A673 (cell line): Measurements from ENCODE around the gene C9. TPM values are rescaled to one million over a fixed set of nuclear protein-coding genes. Genes with fewer than 3 reads are reported as not detected.

Source experiments
- BruUV-seq: library from RNA; stranded (reverse); fragments of 400-500 nt; replicated peaks from 2 replicates; lab custom pipeline; 2021; lab: Mats Ljungman, UMichigan
- CTCF ChIA-PET: fragments of 300-600 bp; sonication (Branson Sonifier 250); formaldehyde crosslinking; loops from one replicate; lab custom pipeline; 2022; ENCODE audit warnings: antibody characterized with exemption; lab: Charles Lee
- POLR2A ChIA-PET: fragments of 300-600 bp; sonication (Branson Sonifier 250); formaldehyde crosslinking; loops from one replicate; lab custom pipeline; 2022; ENCODE audit warnings: antibody characterized with exemption; ENCODE audit not compliant: low non-redundant PET; lab: Charles Lee
- DNase-seq: peaks from one replicate; pipeline ENCODE4 v3.0.0-alpha.2; 2015; ENCODE audit warnings: low spot score
- H3K27ac ChIP-seq: fragments of 200-600 bp; sonication (generic); 2 replicates; pipeline ENCODE4 v1.5.1; 2016; ENCODE audit warnings: mixed run types, low read depth, mild to moderate bottlenecking, mixed read lengths, antibody characterized with exemption, low read length; ENCODE audit not compliant: poor library complexity, severe bottlenecking
- H3K27me3 ChIP-seq: fragments of 200-600 bp; sonication (generic); replicated peaks from 2 replicates; pipeline ENCODE4 v1.6.1; 2017; ENCODE audit warnings: mixed run types, low read depth, mild to moderate bottlenecking, mixed read lengths, antibody characterized with exemption, low read length; ENCODE audit not compliant: insufficient read depth, poor library complexity
- H3K36me3 ChIP-seq: fragments of 200-600 bp; sonication (generic); 2 replicates; pipeline ENCODE4 v1.6.1; 2016; ENCODE audit warnings: mixed run types, mild to moderate bottlenecking, mixed read lengths, antibody characterized with exemption, low read length; ENCODE audit not compliant: insufficient read depth, poor library complexity, severe bottlenecking
- H3K4me1 ChIP-seq: fragments of 200-600 bp; sonication (generic); 2 replicates; pipeline ENCODE4 v1.6.1; 2017; ENCODE audit warnings: mixed run types, mild to moderate bottlenecking, mixed read lengths, antibody characterized with exemption, low read length; ENCODE audit not compliant: insufficient read depth, poor library complexity, severe bottlenecking
- H3K4me3 ChIP-seq: fragments of 200-600 bp; sonication (generic); 2 replicates; pipeline ENCODE4 v1.5.1; 2016; ENCODE audit warnings: low read depth, mixed run types, mild to moderate bottlenecking, mixed read lengths, low read length; ENCODE audit not compliant: poor library complexity, severe bottlenecking
- H3K9me3 ChIP-seq: fragments of 200-600 bp; sonication (generic); 2 replicates; pipeline ENCODE4 v1.6.1; 2016; ENCODE audit warnings: mixed run types, low read depth, mild to moderate bottlenecking, mixed read lengths, antibody characterized with exemption, low read length; ENCODE audit not compliant: poor library complexity, severe bottlenecking
- CTCF ChIP-seq: fragments of 300-800, 200-600 bp; sonication (generic); conservative IDR thresholded peaks from 2 replicates; pipeline ENCODE4 v1.5.1; 2017; ENCODE audit warnings: low read depth, mild to moderate bottlenecking, antibody characterized with exemption, low read length, moderate library complexity, mixed read lengths
- EZH2 ChIP-seq: fragments of 200-600 bp; sonication (generic); IDR thresholded peaks from 2 replicates; pipeline ENCODE4 v1.6.1; 2017; ENCODE audit warnings: borderline replicate concordance, low read depth, mild to moderate bottlenecking, mixed read lengths, antibody characterized with exemption, low read length; ENCODE audit not compliant: poor library complexity, severe bottlenecking
- intact Hi-C: fragments of 100-400 bp; cut with micrococcal nuclease; formaldehyde crosslinking; loops from one replicate; pipeline ENCODE4 v1.10.0; 2022; ENCODE audit not compliant: unreplicated experiment
- total RNA-seq: library from RNA; stranded (reverse); gene quantifications from 2 replicates; pipeline ENCODE4 v1.2.3, GENCODE V29; 2021

Gene C9
- total RNA-seq, 1 experiment from 2014 or later, result not detected

- Histone ChIP-seq H3K27ac (no peak overlapping the region), H3K9me3 (peaks cover 6% of the 10 kb centered on the region), H3K4me3 (no peak overlapping the region), H3K27me3 (no peaks in the 10 kb centered on the region), H3K36me3 (no peaks in the 10 kb centered on the region), H3K4me1 (peaks cover 14% of the 10 kb centered on the region)
- CTCF ChIA-PET, result no interaction called here
- intact Hi-C loops, result no loop called here
- DNase-seq, result peak; percentile 70
- TF ChIP-seq CTCF (no peak), EZH2 (no peak)
- POLR2A ChIA-PET, result no interaction called here
- no TSS peak for BruUV-seq
Measured at GRCh38 chr5:39353717-39354399, 10.4 kb downstream of the C9 start.

- no TSS peak for BruUV-seq
- intact Hi-C loops, result no loop called here
- no peak for TF ChIP-seq EZH2
- TF ChIP-seq CTCF, result no peak
- ChIA-PET POLR2A (no interaction called here), CTCF (no interaction called here)
- no peak overlapping the region for H3K27ac ChIP-seq
- no peaks in the 10 kb centered on the region for H3K36me3 ChIP-seq
- peaks cover 14% of the 10 kb centered on the region for H3K4me1 ChIP-seq
- H3K9me3 ChIP-seq, result peaks cover 6% of the 10 kb centered on the region
- H3K27me3 ChIP-seq, result no peaks in the 10 kb centered on the region
- H3K4me3 ChIP-seq, result no peak overlapping the region
- peak; percentile 25 for DNase-seq
Measured at GRCh38 chr5:39352951-39353350, 11.3 kb downstream of the C9 start.

- peaks cover 14% of the 10 kb centered on the region for H3K4me1 ChIP-seq
- no peak overlapping the region for H3K4me3 ChIP-seq
- POLR2A ChIA-PET, result no interaction called here
- DNase-seq, result no peak
- intact Hi-C loops, result no loop called here
- H3K9me3 ChIP-seq, result peaks cover 6% of the 10 kb centered on the region
- no peak overlapping the region for H3K27ac ChIP-seq
- CTCF ChIA-PET, result no interaction called here
- no peaks in the 10 kb centered on the region for H3K36me3 ChIP-seq
- no peaks in the 10 kb centered on the region for H3K27me3 ChIP-seq
- TF ChIP-seq CTCF (no peak), EZH2 (no peak)
- no TSS peak for BruUV-seq
Measured at GRCh38 chr5:39352170-39352569, 12.1 kb downstream of the C9 start.
